Measurements from ENCODE around the gene PREX1. TPM values are rescaled to one million over a fixed set of nuclear protein-coding genes. Genes with fewer than 3 reads are reported as not detected.

Gene PREX1
- total and polyA plus RNA-seq, 2 experiments from 2014 or later, result 2.4 to 10.3 TPM

DNA sequence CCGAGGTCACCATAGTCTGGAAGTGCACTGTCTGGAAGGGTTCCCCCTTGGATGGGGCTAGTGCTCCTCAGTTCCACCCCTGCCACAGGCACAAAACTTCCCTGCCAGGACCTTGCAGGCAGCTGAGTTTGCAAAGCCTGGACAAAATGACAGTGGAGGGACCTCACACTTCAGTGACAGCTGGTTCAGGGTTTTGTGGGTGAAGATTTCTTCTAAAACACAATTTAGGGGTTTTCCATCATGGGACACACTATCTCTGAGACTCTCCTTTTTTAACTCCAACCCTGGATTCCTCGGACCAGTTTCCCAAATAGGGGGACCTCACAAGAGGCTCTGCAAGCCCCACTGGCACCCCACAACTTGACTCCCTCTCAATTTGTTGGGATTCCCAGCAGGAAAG lies 33.6 kb upstream of the PREX1 start:
- Histone ChIP-seq H3K9me2 (ENCODE audit: insufficient read depth) (no peaks in the 10 kb centered on the region), H3K4me2 (no peak overlapping the region), H3K4me3 (no peak overlapping the region), H4K20me1 (replicated peaks; ENCODE audit: insufficient read depth) (no peaks in the 10 kb centered on the region), H3K36me3 (ENCODE audit: insufficient read depth) (no peaks in the 10 kb centered on the region), H3K27me3 (ENCODE audit: insufficient read depth) (no peaks in the 10 kb centered on the region), H3F3A (replicated peaks; ENCODE audit: low read depth) (no peaks in the 10 kb centered on the region), H3K27ac (ENCODE audit: low read depth) (no peak overlapping the region), H2AFZ (peak overlapping the region; percentile 43; the same call in 1 of the 2 replicates), H3K79me2 (replicated peaks; ENCODE audit: insufficient read depth) (no peaks in the 10 kb centered on the region), H3K4me1 (ENCODE audit: insufficient read depth) (no peaks in the 10 kb centered on the region)
- DNase-seq (ENCODE audit: low spot score) (no peak), ATAC-seq (no peak)
- TF ChIP-seq, protein P1, sequence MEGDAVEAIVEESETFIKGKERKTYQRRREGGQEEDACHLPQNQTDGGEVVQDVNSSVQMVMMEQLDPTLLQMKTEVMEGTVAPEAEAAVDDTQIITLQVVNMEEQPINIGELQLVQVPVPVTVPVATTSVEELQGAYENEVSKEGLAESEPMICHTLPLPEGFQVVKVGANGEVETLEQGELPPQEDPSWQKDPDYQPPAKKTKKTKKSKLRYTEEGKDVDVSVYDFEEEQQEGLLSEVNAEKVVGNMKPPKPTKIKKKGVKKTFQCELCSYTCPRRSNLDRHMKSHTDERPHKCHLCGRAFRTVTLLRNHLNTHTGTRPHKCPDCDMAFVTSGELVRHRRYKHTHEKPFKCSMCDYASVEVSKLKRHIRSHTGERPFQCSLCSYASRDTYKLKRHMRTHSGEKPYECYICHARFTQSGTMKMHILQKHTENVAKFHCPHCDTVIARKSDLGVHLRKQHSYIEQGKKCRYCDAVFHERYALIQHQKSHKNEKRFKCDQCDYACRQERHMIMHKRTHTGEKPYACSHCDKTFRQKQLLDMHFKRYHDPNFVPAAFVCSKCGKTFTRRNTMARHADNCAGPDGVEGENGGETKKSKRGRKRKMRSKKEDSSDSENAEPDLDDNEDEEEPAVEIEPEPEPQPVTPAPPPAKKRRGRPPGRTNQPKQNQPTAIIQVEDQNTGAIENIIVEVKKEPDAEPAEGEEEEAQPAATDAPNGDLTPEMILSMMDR (conservative IDR thresholded peaks at IDR 0.05; ENCODE audit: low read depth in 2 of 2), result no peak
- TF ChIP-seq EZH2phosphoT487 (IDR thresholded peaks at IDR 0.05; ENCODE audit: unreplicated experiment) (no peak), JUNB (IDR thresholded peaks at IDR 0.05; ENCODE audit: unreplicated experiment) (no peak), ZNF114 (CRISPR knock-in tag; IDR thresholded peaks at IDR 0.05) (no peak), NANOG (IDR thresholded peaks at IDR 0.05; ENCODE audit: borderline replicate concordance) (no peak), EZH2 (IDR thresholded peaks at IDR 0.05; ENCODE audit: low read depth, unreplicated experiment) (no peak), ZNF331 (CRISPR knock-in tag; IDR thresholded peaks at IDR 0.05; ENCODE audit: low read depth) (no peak), POLR2AphosphoS5 (IDR thresholded peaks at IDR 0.05; ENCODE audit: low read depth) (no peak), CREB1 (CRISPR knock-in tag; IDR thresholded peaks at IDR 0.05; ENCODE audit: low read depth) (no peak), STAT1 (IDR thresholded peaks at IDR 0.05; ENCODE audit: unreplicated experiment) (no peak)
- TF ChIP-seq, protein P2, sequence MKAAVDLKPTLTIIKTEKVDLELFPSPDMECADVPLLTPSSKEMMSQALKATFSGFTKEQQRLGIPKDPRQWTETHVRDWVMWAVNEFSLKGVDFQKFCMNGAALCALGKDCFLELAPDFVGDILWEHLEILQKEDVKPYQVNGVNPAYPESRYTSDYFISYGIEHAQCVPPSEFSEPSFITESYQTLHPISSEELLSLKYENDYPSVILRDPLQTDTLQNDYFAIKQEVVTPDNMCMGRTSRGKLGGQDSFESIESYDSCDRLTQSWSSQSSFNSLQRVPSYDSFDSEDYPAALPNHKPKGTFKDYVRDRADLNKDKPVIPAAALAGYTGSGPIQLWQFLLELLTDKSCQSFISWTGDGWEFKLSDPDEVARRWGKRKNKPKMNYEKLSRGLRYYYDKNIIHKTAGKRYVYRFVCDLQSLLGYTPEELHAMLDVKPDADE (IDR thresholded peaks at IDR 0.05), result no peak
- TF ChIP-seq, protein P3, sequence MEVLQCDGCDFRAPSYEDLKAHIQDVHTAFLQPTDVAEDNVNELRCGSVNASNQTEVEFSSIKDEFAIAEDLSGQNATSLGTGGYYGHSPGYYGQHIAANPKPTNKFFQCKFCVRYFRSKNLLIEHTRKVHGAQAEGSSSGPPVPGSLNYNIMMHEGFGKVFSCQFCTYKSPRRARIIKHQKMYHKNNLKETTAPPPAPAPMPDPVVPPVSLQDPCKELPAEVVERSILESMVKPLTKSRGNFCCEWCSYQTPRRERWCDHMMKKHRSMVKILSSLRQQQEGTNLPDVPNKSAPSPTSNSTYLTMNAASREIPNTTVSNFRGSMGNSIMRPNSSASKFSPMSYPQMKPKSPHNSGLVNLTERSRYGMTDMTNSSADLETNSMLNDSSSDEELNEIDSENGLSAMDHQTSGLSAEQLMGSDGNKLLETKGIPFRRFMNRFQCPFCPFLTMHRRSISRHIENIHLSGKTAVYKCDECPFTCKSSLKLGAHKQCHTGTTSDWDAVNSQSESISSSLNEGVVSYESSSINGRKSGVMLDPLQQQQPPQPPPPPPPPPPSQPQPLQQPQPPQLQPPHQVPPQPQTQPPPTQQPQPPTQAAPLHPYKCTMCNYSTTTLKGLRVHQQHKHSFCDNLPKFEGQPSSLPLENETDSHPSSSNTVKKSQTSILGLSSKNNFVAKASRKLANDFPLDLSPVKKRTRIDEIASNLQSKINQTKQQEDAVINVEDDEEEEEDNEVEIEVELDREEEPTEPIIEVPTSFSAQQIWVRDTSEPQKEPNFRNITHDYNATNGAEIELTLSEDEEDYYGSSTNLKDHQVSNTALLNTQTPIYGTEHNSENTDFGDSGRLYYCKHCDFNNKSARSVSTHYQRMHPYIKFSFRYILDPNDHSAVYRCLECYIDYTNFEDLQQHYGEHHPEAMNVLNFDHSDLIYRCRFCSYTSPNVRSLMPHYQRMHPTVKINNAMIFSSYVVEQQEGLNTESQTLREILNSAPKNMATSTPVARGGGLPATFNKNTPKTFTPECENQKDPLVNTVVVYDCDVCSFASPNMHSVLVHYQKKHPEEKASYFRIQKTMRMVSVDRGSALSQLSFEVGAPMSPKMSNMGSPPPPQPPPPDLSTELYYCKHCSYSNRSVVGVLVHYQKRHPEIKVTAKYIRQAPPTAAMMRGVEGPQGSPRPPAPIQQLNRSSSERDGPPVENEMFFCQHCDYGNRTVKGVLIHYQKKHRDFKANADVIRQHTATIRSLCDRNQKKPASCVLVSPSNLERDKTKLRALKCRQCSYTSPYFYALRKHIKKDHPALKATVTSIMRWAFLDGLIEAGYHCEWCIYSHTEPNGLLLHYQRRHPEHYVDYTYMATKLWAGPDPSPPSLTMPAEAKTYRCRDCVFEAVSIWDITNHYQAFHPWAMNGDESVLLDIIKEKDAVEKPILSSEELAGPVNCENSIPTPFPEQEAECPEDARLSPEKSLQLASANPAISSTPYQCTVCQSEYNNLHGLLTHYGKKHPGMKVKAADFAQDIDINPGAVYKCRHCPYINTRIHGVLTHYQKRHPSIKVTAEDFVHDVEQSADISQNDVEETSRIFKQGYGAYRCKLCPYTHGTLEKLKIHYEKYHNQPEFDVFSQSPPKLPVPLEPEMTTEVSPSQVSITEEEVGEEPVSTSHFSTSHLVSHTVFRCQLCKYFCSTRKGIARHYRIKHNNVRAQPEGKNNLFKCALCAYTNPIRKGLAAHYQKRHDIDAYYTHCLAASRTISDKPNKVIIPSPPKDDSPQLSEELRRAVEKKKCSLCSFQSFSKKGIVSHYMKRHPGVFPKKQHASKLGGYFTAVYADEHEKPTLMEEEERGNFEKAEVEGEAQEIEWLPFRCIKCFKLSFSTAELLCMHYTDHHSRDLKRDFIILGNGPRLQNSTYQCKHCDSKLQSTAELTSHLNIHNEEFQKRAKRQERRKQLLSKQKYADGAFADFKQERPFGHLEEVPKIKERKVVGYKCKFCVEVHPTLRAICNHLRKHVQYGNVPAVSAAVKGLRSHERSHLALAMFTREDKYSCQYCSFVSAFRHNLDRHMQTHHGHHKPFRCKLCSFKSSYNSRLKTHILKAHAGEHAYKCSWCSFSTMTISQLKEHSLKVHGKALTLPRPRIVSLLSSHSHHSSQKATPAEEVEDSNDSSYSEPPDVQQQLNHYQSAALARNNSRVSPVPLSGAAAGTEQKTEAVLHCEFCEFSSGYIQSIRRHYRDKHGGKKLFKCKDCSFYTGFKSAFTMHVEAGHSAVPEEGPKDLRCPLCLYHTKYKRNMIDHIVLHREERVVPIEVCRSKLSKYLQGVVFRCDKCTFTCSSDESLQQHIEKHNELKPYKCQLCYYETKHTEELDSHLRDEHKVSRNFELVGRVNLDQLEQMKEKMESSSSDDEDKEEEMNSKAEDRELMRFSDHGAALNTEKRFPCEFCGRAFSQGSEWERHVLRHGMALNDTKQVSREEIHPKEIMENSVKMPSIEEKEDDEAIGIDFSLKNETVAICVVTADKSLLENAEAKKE (CRISPR knock-in tag; IDR thresholded peaks at IDR 0.05), result no peak
- TF ChIP-seq, protein P4, sequence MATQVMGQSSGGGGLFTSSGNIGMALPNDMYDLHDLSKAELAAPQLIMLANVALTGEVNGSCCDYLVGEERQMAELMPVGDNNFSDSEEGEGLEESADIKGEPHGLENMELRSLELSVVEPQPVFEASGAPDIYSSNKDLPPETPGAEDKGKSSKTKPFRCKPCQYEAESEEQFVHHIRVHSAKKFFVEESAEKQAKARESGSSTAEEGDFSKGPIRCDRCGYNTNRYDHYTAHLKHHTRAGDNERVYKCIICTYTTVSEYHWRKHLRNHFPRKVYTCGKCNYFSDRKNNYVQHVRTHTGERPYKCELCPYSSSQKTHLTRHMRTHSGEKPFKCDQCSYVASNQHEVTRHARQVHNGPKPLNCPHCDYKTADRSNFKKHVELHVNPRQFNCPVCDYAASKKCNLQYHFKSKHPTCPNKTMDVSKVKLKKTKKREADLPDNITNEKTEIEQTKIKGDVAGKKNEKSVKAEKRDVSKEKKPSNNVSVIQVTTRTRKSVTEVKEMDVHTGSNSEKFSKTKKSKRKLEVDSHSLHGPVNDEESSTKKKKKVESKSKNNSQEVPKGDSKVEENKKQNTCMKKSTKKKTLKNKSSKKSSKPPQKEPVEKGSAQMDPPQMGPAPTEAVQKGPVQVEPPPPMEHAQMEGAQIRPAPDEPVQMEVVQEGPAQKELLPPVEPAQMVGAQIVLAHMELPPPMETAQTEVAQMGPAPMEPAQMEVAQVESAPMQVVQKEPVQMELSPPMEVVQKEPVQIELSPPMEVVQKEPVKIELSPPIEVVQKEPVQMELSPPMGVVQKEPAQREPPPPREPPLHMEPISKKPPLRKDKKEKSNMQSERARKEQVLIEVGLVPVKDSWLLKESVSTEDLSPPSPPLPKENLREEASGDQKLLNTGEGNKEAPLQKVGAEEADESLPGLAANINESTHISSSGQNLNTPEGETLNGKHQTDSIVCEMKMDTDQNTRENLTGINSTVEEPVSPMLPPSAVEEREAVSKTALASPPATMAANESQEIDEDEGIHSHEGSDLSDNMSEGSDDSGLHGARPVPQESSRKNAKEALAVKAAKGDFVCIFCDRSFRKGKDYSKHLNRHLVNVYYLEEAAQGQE (IDR thresholded peaks at IDR 0.05; ENCODE audit: unreplicated experiment), result no peak
- Mint-ChIP-seq H3K36me3 (ENCODE audit: low read depth) (no peaks in the 10 kb centered on the region), H3K27ac (no peak overlapping the region), H3K4me3 (no peak overlapping the region), H3K27me3 (ENCODE audit: insufficient read depth, low read depth, poor library complexity) (peaks cover 3% of the 10 kb centered on the region), H3K4me1 (no peaks in the 10 kb centered on the region), H3K9me3 (no peaks in the 10 kb centered on the region; the same call in 2 of the 3 replicates)
